Measurements from ENCODE around the gene FXYD4.
"Not testable (repeated sequence)": the region's sequence is repeated elsewhere in the genome, so short reads cannot be mapped to it uniquely, and the experiment has no call there.

Gene FXYD4

DNA sequence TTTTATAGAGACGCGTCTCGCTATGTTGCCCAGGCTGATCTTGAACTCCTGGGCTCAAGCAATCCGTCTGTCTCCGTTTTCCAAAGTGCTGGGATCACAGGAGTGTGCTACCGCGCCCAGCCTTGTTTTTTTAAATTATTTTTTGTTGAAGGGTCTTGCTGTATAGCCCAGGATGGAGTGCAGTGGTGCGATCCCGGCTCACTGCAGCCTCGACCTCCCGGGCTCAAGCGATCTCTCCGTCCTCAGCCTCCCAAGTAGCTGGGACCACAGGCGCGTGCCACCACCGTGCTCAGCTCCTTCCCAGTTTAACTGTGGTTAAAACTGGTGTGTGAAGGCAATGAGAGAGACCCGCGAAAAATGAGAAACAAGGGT lies 48.5 kb downstream of the FXYD4 start:
- TF ChIP-seq ZNF274 (IDR thresholded peaks at IDR 0.05; ENCODE audit: low read depth, low read length) = no peak
- peak overlapping the region; percentile 48; the same call in 1 of the 2 replicates for H3K4me3 ChIP-seq (ENCODE audit: low read length)

- no peak for TF ChIP-seq ZNF274 (IDR thresholded peaks at IDR 0.05; ENCODE audit: low read depth, low read length)
- H3K4me3 ChIP-seq (ENCODE audit: low read length) = peak overlapping the region; percentile 48
Observed at GRCh38 chr10:43420369-43421200, 49.1 kb downstream of the FXYD4 start.

DNA sequence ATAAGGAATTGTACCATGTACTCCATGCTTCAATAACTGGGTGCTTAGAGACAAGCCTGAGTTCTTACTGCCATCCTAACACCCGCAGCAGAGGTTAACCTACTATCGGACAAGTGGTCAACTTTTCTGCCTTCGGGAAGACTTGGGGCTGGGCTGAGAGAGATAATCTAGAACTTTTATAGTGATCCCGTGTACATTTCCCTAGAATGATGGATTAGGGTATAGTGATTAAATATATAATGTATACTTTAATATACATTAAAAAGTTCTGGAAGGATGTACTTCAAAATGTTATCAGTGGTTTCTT lies 49.7 kb downstream of the FXYD4 start:
- no peak for TF ChIP-seq ZNF274 (IDR thresholded peaks at IDR 0.05; ENCODE audit: low read depth, low read length)
- H3K4me3 ChIP-seq (ENCODE audit: low read length) = peak overlapping the region; percentile 48

DNA sequence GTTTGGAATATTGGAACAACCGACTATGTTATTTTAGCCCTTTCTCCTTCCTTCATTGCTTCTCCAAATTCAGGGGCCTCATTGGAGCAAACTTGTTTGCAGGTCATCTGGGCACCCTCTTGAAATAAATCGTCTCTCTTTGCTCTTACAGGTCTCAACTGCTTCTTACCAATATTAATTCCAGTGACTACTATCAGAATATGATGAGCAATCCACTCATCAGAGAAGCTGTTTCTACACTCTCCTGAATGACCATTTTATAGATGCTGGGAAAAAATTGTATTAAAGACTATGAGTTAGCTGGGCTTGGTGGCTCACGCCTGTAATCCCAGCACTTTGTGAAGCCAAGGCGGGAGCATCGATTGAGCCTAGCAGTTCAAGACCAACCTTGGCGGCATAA lies 50.1 kb downstream of the FXYD4 start:
- no peak for TF ChIP-seq ZNF274 (IDR thresholded peaks at IDR 0.05; ENCODE audit: low read depth, low read length)
- H3K4me3 ChIP-seq (ENCODE audit: low read length) = no peak overlapping the region; the same call in 1 of the 2 replicates

GRCh38 chr10:43421944-43422343 lies 50.5 kb downstream of the FXYD4 start:
- H3K4me3 ChIP-seq (ENCODE audit: low read length) = not testable (repeated sequence)

GRCh38 chr10:43424416-43424815 lies 53.0 kb downstream of the FXYD4 start:
- TF ChIP-seq ZNF274 (IDR thresholded peaks at IDR 0.05; ENCODE audit: low read depth, low read length) = no peak

More at GRCh38 chr10:43424416-43424815, 53.0 kb downstream of the FXYD4 start:
- no peak overlapping the region for H3K4me3 ChIP-seq (ENCODE audit: low read length)
